ENCODE measurements around the gene ST6GALNAC4.

The ST6GALNAC4 gene

DNA sequence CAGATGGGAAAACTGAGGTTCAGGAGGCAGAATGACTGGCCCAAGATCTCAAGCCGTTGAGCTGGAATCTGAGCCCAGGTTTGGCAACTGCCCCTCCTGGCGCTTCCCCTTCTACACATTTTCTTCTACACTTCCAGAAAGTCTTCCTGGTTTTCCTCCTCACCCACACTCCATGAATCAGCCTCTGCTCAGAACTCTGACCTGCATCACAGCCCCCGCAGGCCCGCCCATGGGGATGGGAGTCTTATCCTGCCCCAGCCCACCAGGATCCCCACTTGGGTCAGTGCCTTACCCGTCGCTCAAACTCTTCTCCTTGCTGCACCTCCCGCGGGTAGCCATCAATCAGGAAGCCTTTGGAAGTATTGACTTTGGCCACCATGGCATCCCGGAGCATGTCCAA, 45.3 kb downstream of the ST6GALNAC4 start:
- TF ChIP-seq, protein P1, sequence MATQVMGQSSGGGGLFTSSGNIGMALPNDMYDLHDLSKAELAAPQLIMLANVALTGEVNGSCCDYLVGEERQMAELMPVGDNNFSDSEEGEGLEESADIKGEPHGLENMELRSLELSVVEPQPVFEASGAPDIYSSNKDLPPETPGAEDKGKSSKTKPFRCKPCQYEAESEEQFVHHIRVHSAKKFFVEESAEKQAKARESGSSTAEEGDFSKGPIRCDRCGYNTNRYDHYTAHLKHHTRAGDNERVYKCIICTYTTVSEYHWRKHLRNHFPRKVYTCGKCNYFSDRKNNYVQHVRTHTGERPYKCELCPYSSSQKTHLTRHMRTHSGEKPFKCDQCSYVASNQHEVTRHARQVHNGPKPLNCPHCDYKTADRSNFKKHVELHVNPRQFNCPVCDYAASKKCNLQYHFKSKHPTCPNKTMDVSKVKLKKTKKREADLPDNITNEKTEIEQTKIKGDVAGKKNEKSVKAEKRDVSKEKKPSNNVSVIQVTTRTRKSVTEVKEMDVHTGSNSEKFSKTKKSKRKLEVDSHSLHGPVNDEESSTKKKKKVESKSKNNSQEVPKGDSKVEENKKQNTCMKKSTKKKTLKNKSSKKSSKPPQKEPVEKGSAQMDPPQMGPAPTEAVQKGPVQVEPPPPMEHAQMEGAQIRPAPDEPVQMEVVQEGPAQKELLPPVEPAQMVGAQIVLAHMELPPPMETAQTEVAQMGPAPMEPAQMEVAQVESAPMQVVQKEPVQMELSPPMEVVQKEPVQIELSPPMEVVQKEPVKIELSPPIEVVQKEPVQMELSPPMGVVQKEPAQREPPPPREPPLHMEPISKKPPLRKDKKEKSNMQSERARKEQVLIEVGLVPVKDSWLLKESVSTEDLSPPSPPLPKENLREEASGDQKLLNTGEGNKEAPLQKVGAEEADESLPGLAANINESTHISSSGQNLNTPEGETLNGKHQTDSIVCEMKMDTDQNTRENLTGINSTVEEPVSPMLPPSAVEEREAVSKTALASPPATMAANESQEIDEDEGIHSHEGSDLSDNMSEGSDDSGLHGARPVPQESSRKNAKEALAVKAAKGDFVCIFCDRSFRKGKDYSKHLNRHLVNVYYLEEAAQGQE (IDR thresholded peaks at IDR 0.05; ENCODE audit: insufficient read depth in 1 of 2, low read depth in 2 of 2, low read length in 2 of 2), result no peak

DNA sequence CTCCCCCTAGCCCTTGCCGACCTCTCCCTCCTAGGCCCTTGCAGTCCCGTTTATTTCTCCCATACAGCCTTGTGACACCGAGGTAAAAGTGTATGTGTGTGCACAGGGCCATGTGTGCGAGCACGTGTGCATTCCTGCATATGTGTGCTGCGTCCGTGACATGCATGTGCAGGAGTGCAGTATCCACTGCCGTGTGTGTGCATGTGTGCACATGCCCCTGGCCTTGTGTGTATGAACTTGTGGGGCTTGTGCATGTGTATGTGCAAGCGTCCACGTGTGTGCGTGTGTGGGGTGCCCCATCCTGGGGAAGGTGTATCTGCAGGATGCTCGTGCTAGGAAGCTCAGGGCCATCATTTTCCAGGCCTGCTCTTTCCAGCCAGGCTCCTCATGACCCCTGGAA, 46.0 kb downstream of the ST6GALNAC4 start:
- TF ChIP-seq FOXP2 (optimal IDR thresholded peaks at IDR 0.05; ENCODE audit: borderline replicate concordance, extremely low read depth, extremely low read length, insufficient read depth), result no peak

DNA sequence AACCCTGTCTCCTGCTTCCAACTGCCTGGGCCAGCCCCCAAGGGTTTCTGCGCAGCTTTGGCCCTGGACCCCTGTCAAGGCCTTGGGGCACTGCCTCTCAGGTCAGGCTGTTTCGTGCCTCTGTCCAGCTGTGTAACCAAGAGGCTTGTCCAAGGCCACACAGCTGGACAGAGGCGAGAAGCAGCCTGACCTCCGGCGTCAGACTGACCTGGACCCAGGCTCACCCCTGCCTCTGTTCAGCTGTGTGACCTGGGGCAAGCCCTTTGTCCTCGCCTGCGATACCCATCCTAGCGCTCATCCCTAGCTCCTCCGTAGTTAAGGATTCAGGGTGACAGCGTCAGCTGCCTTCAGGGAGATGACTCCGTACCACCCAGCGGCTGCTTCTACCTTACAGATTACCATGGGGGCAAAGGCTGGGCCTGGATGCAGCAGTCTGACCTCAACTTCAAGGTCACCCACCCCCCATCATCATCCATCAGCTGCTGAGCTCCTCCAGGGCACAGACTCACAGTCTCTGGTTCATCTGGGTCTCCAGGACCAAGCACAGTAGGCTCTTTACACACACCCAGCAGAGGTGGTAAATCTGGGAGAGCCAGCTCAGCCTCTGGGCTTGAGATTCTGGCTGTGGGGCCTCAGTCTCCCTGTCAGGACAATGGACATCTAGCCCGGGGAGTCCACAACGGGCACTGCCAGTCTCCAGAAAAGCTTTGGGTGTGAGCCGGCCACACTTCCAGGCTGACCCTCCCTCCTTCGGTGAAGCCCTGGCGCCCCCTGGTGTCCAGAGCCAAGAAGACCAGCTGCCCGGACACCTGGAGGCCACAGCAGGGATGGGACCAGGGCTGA, 47.3 kb downstream of the ST6GALNAC4 start:
- TF ChIP-seq, protein P1 (IDR thresholded peaks at IDR 0.05; ENCODE audit: insufficient read depth in 1 of 2, low read depth in 2 of 2, low read length in 2 of 2), result no peak
- no peak for TF ChIP-seq FOXP2 (optimal IDR thresholded peaks at IDR 0.05; ENCODE audit: borderline replicate concordance, extremely low read depth, extremely low read length, insufficient read depth)
- no peak for TF ChIP-seq SIN3A (IDR thresholded peaks at IDR 0.05; ENCODE audit: borderline replicate concordance, insufficient read depth, low read length)
- no peak for TF ChIP-seq POLR2AphosphoS5 (IDR thresholded peaks at IDR 0.05; ENCODE audit: low read depth, low read length)
- TF ChIP-seq TAF1 (IDR thresholded peaks at IDR 0.05; ENCODE audit: borderline replicate concordance, insufficient read depth, low read length), result no peak

DNA sequence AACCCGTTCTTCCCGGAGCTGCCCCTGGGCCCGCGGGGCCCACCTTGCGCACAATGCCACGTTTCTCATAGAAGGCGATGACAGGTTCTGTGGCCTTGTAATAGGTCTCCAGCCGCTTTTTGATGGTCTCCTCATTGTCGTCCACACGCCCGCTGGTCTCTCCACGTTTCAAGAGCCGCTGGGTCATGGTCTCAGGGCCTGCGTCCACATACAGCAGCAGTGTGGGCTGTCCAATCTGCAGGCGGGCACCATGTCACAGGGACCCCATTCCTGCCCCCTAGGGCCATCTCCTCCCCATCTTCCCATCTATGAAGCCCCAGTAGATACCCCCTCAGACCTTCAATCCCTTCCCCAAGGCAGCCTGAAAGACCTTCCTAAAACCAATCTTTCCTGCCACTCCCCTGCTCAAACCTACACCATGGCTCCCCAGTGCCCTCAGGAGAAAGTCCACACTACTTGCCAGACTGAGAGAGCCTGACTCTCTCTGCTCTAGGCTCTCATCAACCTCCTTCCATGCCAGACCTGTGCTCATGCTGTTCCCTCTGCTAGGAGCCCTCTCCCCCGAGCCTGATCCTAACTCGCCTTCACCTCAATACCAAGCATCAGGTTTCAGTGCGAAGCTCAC, 48.5 kb downstream of the ST6GALNAC4 start:
- no peak for TF ChIP-seq TAF1 (IDR thresholded peaks at IDR 0.05; ENCODE audit: borderline replicate concordance, insufficient read depth, low read length)
- TF ChIP-seq SIN3A (IDR thresholded peaks at IDR 0.05; ENCODE audit: borderline replicate concordance, insufficient read depth, low read length), result no peak
- TF ChIP-seq POLR2AphosphoS5 (IDR thresholded peaks at IDR 0.05; ENCODE audit: low read depth, low read length), result no peak
- TF ChIP-seq, protein P1 (IDR thresholded peaks at IDR 0.05; ENCODE audit: insufficient read depth in 1 of 2, low read depth in 2 of 2, low read length in 2 of 2), result no peak
- no peak for TF ChIP-seq FOXP2 (optimal IDR thresholded peaks at IDR 0.05; ENCODE audit: borderline replicate concordance, extremely low read depth, extremely low read length, insufficient read depth)

DNA sequence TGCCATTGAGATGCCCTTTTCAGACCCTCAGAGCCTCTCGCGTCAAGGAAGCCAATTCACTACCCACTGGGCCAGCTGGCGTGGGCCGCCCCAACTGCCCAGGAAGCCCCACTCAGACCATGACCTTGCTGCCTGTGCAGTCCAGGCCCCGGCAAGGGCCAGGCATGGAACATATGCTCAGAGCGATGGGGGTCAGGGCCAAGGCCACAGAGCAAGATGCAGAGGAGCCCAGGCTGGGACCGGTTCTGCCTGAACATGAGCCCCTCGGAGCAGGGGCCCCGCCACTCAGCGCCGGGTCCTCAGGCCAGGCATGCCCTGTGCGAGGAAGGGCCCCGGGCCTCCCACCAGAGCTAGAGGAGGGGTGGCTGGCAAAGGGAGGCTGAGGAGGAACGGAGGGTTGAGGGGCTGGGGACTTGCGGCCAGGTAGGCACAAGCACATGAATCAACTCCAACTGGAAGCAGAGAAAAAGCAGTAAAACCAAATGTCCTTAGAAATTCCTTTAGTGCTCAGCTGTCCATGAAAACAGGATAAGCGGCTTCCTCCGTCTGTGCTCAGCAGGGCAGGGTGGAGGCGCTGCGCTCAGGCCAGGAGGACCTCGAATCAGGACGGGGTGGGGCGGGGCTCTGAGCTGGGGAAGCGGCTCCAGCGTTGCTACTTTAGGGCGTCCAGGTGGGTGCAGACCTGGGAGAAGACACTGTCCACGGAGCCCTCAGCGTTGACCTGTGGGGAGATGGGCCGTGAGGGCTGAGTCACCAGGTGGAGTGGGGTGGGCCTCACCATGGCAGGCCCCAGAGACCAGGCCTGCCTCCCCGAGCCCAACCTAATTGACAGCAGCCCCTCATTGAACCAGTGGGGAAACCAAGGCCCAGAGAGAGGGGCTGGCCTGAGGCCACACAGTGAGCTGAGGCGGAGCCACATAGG, 49.2 kb downstream of the ST6GALNAC4 start:
- TF ChIP-seq FOXP2 (optimal IDR thresholded peaks at IDR 0.05; ENCODE audit: borderline replicate concordance, extremely low read depth, extremely low read length, insufficient read depth), result no peak
- no peak for TF ChIP-seq POLR2AphosphoS5 (IDR thresholded peaks at IDR 0.05; ENCODE audit: low read depth, low read length)
- TF ChIP-seq, protein P1 (IDR thresholded peaks at IDR 0.05; ENCODE audit: insufficient read depth in 1 of 2, low read depth in 2 of 2, low read length in 2 of 2), result no peak
- TF ChIP-seq TAF1 (IDR thresholded peaks at IDR 0.05; ENCODE audit: borderline replicate concordance, insufficient read depth, low read length), result no peak
- TF ChIP-seq SIN3A (IDR thresholded peaks at IDR 0.05; ENCODE audit: borderline replicate concordance, insufficient read depth, low read length), result no peak

All from PFSK-1 (cell line).